ENCODE results near the gene P3H2.

P3H2 gene

DNA sequence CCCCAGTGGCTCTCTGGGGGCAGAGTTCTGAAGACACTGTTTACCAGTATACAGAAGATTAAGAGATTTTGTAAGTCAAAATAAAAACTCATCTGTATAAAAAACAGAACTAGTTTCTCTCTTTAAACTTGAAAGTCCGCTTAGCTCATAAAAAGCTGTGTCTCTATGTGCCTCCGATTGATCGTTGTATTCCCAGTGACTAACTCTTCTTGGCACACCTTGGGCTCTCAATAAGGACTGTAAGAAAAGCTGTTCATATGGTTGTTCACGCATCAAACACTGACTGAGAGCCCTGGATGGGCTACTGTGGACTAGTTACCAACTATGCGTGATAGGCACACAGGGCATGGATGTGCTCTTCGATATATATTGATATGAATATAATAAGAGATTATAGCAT is 107.9 kb downstream of the P3H2 start:
- no peak for DNase-seq

DNA sequence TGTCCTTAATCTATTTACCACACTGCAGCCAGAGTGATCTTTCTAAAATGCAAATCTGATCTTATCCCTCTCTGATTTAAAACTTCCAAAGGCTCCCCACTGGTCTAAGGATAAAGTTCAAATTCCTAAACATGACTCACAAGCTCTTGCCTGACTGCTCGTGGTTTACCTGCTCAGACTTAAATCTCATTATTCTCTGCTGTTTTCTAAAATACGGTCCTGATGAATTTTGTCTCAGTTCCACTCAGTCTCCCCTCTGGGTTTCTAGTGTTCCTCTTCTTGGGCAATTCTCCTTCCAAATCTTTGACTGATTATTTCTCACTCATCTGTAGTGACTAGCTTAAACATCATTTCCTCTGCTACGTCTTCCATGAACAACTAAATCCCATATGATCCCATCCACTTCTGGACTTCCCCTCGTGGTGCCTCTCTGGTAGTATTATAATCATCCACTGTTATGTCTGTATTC is 108.3 kb downstream of the P3H2 start:
- DNase-seq: no peak

GRCh38 chr3:190010486-190010885 is 110.2 kb downstream of the P3H2 start:
- no peak for DNase-seq

DNA sequence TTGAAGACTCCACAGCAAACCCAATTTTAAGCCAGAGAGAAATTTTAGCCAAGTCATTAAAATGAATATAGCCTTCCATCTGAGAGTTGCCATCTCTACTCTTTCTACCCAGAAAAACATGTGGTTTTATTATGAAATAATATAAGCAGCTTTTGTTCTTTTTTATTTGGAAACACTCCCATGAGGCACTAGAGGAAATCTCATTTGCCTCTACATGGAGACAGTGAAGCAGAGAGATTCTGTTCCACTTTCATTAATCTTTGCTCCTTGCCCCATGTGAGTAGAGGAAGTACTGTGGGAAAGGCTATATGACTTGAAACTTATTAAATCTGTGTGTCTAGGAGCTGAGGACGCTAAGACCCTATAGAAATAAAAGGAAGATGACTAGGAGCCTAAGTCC is 111.1 kb downstream of the P3H2 start:
- DNase-seq: no peak

GRCh38 chr3:190008432-190008831 is 112.3 kb downstream of the P3H2 start:
- DNase-seq: no peak

- no peak for DNase-seq
These were observed 115.2 kb downstream of the P3H2 start for GRCh38 chr3:190005343-190006113.

DNA sequence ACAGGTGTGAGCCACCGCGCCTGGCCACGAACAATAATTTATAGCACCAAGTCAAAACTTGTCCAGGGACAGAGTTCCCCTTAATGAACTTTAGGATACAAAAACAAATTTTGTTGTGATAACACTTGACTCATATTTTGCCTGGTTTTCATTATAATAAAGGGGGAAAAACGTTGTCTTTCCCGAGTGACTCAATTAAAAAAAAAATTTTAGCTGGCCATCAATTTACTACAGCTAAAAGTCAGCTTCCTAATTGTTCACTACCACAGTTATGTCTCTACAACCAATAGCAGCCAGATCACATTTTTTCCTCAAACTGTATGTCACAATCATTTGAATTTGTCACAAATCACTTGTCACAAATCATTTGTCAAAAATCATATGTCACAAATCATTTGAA is 116.0 kb downstream of the P3H2 start:
- DNase-seq: no peak

DNA sequence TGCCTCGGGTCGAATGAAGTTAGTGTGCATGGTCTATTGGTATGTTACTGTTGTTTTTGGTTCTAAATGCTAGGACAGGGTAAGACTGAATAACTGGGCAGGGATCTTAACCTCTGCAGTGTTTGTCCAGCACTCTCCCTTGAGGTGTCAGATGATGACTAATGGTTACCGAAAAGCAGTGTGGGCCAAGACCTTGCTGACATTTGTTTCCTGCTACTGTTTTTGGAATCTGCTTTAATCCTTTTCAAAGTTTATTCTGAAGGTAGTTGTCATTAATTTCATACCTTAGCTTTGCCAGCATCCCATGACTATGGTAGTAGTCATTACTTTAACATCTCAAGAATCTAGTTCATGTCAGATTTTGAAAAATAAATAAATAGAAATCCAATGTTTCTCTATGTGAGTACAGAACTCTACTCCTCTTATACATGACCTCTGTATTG is 117.0 kb downstream of the P3H2 start:
- no peak for DNase-seq

DNA sequence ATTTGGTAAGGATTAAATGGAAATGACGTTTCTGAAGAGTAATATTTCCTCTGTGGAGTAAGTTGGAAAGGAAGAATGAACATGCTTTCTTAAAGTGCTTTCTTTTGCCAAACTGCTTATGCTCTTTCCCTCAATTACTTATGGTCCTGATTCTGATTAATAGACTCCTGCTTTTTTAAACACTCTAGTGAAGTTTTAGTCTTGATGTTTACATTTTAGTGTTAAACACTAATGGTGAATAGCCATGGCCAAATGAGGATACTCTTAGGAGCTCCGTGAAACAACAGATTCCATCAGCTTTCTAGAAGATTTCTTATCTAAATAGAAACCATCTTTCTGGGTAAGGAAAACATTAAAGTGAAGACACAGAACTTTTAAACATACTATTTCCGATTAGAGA is 117.6 kb downstream of the P3H2 start:
- DNase-seq: no peak

- no peak for DNase-seq
These were observed 119.3 kb downstream of the P3H2 start for GRCh38 chr3:190001426-190001825.

- DNase-seq: no peak
These were observed 119.9 kb downstream of the P3H2 start for GRCh38 chr3:190000861-190001196.

DNA sequence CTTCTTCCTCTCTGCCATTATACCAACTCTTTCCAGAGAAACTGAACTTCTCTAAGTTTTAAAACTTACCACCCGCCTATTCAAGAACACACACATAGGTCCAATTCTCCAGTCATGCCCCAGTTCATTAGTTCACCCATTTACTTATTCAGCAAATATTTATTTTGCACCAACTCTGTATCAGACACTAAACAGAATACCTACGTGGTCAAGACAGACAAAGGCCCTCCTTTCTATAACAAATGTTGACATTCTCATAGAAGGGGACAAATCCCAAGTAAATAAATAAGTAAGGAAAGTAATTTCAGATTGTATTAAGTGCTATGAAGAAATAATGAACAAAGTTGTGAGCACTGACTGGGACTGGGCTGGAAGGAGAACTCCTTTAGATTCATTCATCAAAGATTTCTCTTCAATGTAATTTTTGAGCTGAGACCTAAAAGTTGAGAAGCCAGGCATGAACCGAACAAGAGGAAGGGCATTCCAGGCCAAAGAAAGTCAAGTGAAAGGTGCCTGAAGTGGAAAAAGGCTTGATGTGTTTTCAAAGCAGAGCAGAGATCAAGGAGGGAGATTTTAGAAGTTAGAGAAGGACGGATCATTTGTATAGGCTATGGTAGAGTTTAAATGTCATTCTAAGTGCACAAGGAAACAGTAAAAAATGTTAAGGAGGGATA is 120.4 kb downstream of the P3H2 start:
- no peak for DNase-seq

- no peak for DNase-seq
These were observed 121.0 kb downstream of the P3H2 start for GRCh38 chr3:189999718-190000117.

- no peak for DNase-seq
These were observed 125.6 kb downstream of the P3H2 start for GRCh38 chr3:189995129-189995528.

- DNase-seq: no peak
These were observed 129.9 kb downstream of the P3H2 start for GRCh38 chr3:189990826-189991225.

- DNase-seq: no peak
These were observed 131.8 kb downstream of the P3H2 start for GRCh38 chr3:189988854-189989253.

- no peak for DNase-seq
These were observed 132.4 kb downstream of the P3H2 start for GRCh38 chr3:189988322-189988721.

GRCh38 chr3:189985948-189986347 is 134.7 kb downstream of the P3H2 start:
- DNase-seq: no peak

DNA sequence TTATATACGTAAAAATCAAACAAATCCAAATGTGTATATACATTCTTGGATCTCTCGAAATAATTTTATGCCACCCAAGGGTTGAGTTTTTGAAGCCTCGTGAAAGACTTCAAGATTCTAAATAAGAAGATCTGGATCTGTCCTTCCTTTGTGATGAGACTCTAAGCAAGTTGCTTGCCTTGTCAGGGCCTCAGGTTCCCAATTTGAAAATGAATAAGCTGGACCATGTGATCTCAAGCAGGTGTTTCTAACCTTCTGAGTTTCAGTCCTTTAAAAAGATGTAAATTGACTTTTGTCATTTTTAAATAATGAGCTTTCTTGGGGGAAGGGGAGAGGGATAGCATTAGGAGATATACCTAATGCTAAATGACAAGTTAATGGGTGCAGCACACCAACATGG is 137.1 kb downstream of the P3H2 start:
- no peak for DNase-seq

DNA sequence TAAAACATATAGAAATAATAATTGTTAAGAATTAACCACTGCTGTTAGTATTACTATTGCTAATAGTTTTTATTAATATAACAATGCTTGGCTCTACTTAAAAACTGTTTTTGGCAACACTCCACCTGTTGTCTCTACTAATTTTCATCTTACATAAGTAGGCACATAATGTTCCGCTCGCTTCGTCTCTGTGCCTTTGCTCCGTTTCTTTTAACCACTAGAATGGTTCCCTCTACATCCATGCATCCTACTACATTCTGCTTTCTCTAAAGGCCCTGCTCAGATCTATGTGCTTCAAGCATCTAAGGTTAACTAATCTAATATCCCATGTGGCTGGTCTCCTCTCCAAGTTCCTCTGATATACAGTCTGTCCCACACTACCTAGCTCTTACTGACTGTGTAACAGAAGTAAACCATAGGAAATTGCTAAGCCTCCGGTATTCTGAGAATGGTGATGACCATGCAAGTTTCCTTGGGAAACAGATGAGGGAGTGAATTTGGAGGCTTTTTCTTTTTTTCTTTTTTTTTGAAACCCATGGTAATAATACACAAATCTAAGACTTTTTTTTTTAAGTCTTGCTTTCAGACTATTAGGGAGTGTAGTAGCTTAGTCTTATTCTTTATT is 138.3 kb downstream of the P3H2 start:
- DNase-seq: no peak

DNA sequence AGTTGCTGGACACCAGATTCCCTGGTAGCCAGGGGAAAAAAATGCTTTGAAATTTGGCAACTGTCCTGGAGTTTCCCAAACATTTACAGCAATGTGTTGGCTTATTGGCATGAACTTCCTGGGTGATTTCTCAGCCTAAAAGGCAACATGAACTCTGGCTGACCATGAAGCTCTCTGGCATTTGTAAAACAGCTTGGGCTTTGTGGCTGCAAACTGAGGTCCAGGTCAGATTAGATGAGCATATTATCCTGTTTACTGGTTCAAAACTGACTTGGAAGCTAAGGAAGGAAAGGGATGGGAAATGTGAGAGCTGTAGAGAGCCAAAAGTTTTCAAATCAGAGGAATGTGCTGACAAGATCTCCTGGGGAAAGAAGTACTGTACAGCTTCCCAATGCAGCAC is 139.0 kb downstream of the P3H2 start:
- no peak for DNase-seq

- DNase-seq: no peak
These were observed 141.9 kb downstream of the P3H2 start for GRCh38 chr3:189978753-189979152.

DNA sequence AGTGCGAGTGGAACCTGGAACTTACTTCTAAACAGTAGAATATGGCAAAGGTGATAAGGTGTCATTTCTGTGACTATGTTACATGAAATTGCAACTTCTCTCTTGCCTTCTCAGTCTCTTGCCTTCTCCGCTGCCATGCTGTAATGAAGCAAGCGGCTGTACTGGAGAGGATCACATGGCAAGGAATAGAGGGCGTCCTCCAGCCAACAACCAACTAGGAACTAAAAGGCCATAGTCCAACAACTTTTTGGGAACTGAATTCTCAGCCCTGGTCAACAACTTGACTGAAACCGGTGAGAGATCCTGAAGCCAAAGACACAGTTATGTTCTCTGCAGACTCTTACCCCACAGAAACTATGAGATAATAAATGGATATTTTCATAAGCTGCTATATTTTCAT is 143.5 kb downstream of the P3H2 start:
- no peak for DNase-seq

DNA sequence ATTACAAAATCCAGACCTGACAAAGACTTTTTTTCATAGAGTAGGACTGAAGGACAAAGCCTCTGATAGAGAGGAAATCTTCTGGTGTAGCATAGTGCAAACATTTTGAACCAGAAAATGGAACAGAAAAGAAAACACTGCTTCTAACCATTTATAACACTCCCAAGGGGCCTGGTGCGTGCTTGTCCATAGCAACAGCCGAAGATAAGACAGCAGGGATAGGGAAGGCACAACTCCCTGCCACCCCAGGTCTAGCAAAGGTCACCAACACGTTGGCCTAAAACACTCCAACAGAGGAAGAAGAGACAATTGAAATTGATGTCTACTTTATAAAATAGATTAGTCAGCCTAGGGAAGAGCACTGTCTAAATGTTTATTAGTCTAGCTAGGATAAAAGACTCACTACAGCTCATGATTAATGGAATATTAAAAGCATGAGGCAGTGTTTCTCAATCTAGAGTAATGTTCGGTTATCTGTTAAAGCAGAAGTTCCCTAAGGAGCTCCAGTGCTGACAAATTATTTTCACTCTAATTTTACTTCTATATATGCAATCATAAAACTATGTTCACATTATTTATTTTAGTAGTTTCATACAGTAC is 145.2 kb downstream of the P3H2 start:
- no peak for DNase-seq
